SW 1271 (cell line): ENCODE data around the gene ZGRF1.
"Not testable (repeated sequence)": the region's sequence is repeated elsewhere in the genome, so short reads cannot be mapped to it uniquely, and the experiment has no call there.

Experiments used
- DNase-seq, 2 experiments: peaks; one replicate each; lab custom pipeline; 2025; lab: John Stamatoyannopoulos, UW

The ZGRF1 gene

DNA sequence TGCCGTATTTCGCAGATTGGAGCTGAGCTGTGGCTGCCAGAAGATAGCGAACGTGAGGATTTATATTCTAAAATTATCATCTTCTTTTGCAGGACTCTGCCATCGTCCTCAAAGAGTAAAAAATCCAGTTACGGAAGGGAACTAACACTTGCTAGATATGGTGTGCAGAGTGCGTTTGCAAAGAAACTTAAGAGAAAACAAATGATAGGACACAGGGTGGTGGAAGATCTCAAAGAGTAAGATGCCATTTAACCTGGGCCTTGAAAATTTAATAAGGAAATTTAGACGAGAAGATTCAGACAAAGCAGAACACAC, 800 bp upstream of the ZGRF1 start:
- DNase-seq = no peak

- peak in 1 of 2 experiments; percentile 48 for DNase-seq
Observed at GRCh38 chr4:112633477-112634235, 3.1 kb downstream of the ZGRF1 start.

DNA sequence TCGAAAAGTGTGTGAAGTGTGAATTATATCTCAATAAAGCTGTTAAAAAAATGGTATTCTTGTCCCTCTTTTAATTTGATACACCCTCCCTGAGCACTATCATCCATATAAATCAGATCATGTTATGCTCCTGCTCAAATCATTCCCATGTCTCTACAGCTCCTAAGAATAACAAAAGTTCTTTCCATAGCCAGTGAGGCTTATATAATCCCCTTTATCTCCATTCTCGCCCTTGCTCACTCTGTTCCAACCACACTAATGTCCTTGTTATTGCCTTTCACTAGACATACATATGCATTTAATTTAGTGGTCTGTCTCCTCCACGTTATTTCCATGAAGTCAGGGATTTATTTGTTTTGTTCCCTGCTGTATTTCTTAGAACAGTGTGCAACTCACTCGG, 10.5 kb downstream of the ZGRF1 start:
- DNase-seq = no peak

- no peak for DNase-seq
Observed at GRCh38 chr4:112616984-112617383, 19.7 kb downstream of the ZGRF1 start.

DNA sequence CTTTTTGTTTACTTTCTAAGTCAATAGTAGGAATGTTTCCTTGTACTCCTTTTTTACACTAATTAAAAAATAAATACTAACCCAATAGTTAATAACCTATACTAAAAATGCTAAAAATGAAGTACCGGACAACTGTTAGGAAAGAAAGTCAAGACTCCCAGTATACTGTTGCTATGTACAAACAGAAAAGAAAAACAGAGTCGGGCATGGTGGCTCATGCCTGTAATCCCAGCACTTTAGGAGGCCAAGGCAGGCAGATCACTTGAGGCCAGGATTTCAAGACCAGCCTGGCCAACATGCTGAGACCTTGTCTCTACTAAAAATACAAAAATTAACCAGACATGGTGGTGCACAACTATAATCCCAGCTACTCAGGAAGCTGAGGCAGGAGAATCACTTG, 23.9 kb downstream of the ZGRF1 start:
- DNase-seq = not testable (repeated sequence)

GRCh38 chr4:112604589-112604988, 32.1 kb downstream of the ZGRF1 start:
- peak in 1 of 2 experiments; percentile 44 for DNase-seq

DNA sequence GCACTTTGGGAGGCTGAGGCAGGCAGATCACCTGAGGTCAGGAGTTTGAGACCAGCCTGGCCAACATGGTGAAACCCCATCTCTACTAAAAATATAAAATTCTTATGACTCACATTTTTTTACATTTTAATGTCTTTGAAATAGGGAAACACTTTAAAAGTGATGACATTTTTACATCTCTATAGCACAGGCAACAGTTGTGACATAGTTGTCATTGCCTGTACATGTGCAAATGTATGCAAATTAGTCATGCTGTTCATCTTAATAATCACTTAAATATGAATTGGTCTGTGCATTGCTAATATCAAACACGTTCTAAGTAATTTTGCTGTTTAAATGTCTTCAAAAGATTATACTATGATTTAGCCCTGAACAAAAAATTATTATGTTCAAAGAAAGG, 41.7 kb downstream of the ZGRF1 start:
- no peak for DNase-seq

DNA sequence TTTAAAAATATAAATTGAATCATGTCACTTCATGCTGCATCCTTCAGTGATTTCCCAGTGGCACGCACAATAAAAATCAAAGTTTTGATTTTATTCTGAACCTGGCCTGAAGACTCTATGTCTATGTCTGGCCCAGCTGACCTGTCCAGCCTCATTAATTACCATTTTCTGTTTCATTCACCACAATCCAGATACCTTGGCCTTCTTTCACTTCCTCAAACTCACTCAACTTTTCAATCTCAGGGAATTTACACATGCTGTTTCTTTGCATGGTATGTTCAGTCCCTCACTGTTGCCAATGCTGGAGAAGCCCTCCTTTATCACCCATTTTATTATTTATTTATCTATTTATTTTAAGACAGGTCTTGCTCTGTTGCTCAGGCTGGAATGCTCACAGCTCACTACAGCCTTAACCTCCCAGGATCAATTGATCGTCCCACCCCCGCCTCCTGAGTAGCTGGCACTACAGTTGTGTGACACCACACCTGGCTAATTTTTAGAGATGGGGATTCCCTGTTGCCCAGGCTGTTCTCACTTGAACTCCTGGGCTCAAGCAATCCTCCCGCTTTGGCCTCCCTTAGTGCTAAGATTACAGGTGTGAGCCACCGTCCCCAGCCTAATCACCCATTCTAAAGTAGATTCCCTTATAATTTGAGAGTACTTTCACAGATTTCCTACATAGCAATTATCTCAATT, 43.1 kb downstream of the ZGRF1 start:
- no peak for DNase-seq

- DNase-seq = no peak
Observed at GRCh38 chr4:112592717-112593116, 44.0 kb downstream of the ZGRF1 start.

DNA sequence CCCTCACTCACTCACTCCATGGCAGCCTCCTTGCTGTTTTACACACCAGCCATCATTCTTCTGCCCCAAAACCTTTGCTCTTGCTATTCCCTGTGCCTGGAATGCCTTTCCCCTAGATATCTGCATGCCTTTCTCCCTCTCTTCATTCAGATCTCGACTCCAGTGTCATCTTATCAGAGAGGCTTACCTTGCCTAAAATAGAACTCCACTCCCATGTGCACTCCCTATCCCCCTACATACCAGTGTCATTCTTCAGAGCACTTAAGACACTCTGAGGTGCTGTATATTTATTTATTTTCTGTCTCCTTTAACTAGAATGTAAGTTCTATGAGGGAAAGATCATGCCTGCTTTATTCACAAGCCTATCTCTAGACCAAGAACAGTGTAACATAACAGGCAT, 45.1 kb downstream of the ZGRF1 start:
- DNase-seq = no peak

GRCh38 chr4:112589206-112589605, 47.5 kb downstream of the ZGRF1 start:
- DNase-seq = peak in 1 of 2 experiments; percentile 8

- DNase-seq = no peak
Observed at GRCh38 chr4:112585977-112586736, 50.6 kb downstream of the ZGRF1 start.

DNA sequence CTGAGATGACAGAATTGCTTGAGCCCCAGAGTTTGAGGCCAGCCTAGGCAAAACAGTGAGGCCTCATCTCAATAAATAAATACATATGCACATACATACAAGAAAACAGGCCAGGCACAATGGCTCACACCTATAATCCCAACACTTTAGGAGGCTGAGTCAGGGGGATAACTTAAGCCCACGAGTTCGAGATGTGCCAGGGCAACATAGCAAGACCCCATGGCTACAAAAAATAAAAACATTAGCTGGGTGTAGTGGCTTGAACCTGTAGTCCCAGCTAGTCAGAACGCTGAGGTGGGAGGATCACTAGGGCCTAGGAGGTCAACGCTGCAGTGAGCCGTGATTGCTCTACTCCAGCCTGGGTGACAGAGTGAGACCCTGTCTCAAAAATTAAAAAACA, 69.2 kb downstream of the ZGRF1 start:
- no peak for DNase-seq

- no peak for DNase-seq
Observed at GRCh38 chr4:112564706-112565270, 71.9 kb downstream of the ZGRF1 start.

- DNase-seq = no peak
Observed at GRCh38 chr4:112563431-112564200, 73.1 kb downstream of the ZGRF1 start.

GRCh38 chr4:112562254-112562879, 74.3 kb downstream of the ZGRF1 start:
- no peak for DNase-seq

DNA sequence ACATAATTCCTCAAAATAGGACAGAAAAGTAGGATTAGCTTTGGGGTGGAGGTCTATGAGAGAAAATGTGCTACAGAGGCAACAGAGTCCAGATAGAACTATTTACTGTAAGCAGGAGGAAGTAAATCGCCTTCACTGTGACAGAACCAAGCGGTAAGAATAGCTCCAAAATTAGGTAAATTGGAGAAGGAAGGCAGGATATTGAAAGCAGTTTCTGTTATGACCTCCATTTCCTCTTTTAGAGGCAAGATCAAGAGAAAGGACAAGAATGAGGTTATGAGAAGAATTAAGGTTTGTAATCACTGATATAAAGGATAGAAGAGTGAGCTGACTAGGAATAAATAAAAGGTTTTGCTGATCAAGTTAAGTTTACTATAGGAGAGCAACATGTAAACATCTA, 76.6 kb downstream of the ZGRF1 start:
- no peak for DNase-seq

DNA sequence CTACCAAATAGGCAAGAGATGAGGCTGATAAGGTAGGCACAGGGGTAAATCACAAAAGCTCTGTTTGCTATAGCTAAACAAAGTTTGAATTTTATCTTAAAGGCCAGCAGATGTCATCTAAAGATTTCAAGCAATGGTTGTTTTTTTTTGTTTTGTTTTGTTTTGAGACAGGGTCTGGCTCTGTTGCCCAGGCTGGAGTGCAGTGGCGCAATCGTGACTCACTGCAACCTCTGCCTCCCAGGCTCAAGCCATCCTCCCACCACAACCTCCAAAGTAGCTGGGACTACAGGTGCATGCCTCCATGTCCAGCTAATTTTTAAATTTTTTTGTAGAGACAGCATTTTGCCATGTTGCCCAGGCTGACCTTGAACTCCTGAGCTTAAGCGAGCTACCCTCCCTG, 77.7 kb downstream of the ZGRF1 start:
- DNase-seq = no peak

GRCh38 chr4:112557676-112558411, 78.9 kb downstream of the ZGRF1 start:
- no peak for DNase-seq

GRCh38 chr4:112554271-112554670, 82.4 kb downstream of the ZGRF1 start:
- not testable (repeated sequence) for DNase-seq

DNA sequence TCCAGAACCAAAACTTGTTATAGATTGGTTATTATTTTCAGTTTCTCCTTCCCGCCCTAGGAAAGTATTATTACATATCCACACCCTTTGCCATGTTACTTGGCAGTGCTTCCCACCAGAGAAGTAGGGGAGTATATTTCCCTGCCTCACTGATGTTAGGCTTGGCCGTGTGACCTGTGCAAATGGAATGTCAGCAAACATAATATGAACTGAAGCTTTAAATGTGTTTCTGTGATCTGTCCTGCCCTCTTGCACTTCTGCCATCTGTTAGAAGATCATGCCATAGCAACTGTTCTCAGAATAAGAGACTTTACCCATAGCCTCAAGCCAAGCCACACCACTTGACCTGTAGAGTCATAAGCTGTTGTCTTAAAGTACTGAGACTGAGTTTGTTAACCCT, 84.0 kb downstream of the ZGRF1 start:
- DNase-seq = no peak
